GM20000 (cell line): Measurements from ENCODE around the gene HDDC3.

Experiments
- DNase-seq: peaks from one replicate; pipeline ENCODE4 v3.0.0; 2012; ENCODE audit warnings: low spot score
- CTCF ChIP-seq: IDR thresholded peaks from 2 replicates; pipeline ENCODE4 v1.5.1; 2012; ENCODE audit warnings: mild to moderate bottlenecking, control low read depth; ENCODE audit errors: extremely low read depth, missing control alignments

HDDC3 gene

GRCh38 chr15:90890839-90891238 is 41.5 kb downstream of the HDDC3 start:
- no peak for DNase-seq
- no peak for TF ChIP-seq CTCF

GRCh38 chr15:90889736-90890456 is 42.5 kb downstream of the HDDC3 start:
- no peak for TF ChIP-seq CTCF
- DNase-seq, result no peak

- no peak for TF ChIP-seq CTCF
These were observed 43.0 kb downstream of the HDDC3 start for GRCh38 chr15:90889313-90889730.

GRCh38 chr15:90887037-90887481 is 45.3 kb downstream of the HDDC3 start:
- DNase-seq, result no peak
- no peak for TF ChIP-seq CTCF

More at GRCh38 chr15:90889313-90889730, 43.0 kb downstream of the HDDC3 start:
- DNase-seq, result no peak

- no peak for TF ChIP-seq CTCF
- DNase-seq, result no peak
These were observed 46.1 kb downstream of the HDDC3 start for GRCh38 chr15:90886291-90886614.

- TF ChIP-seq CTCF, result peak; percentile 98
- peak; percentile 84 for DNase-seq
These were observed 46.7 kb downstream of the HDDC3 start for GRCh38 chr15:90885432-90886290.
